ENCODE data around the gene ANKRD11. TPM values are rescaled to one million over a fixed set of nuclear protein-coding genes. Genes with fewer than 3 reads are reported as not detected.

Gene ANKRD11
- total and polyA plus RNA-seq, 7 donors: 30.6 to 161 (median 42.8) TPM

DNA sequence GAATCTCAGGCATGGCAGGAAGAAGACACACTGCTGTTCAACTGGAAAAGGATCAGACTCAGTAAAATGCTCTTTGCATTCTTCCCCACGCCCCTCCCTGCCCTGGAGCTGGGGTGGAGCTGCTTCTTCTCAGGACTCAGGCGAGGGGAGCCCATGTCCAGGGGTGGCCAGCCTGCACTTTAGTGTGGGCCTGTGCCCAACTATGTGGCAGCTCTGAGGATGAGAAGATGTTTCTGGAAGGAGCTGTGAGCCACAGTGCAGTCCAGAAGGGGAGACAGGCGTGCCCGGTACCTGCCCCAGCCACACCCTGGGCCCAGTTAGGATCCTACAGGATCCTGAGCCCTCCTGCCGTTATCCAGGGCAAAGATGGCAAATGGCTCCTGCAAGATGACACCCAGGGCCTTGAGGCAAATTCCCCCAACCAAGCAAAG lies 120.3 kb downstream of the ANKRD11 start:
- 46 to 74% methylated on average over 5 of the region's 5 CpGs for WGBS, 2 donors
- H3K4me1 ChIP-seq: peaks cover 0 to 85% (median 70%) of the 10 kb centered on the region in 4 donors
- TF ChIP-seq POLR2A (IDR thresholded peaks at IDR 0.05) (no peak), CTCF (IDR thresholded peaks at IDR 0.05) (no peak)
- no peak overlapping the region for H3K4me3 ChIP-seq
- H3K9me3 ChIP-seq: no peaks in the 10 kb centered on the region
- H3K36me3 ChIP-seq: no peaks in the 10 kb centered on the region
- DNase-seq: no peak
- intact Hi-C loops (cut with DNase I): no loop called here
- peak overlapping the region in 3 of 4 donors; percentile 32 to 71 (median 54) for H3K27ac ChIP-seq
- H3K27me3 ChIP-seq: no peaks in the 10 kb centered on the region

GRCh38 chr16:89369266-89369895 lies 121.0 kb downstream of the ANKRD11 start:
- Histone ChIP-seq H3K36me3 (no peaks in the 10 kb centered on the region), H3K27ac (peak overlapping the region in 3 of 4 donors; percentile 32 to 71 (median 54)), H3K27me3 (no peaks in the 10 kb centered on the region), H3K4me1 (peaks cover 0 to 83% (median 73%) of the 10 kb centered on the region in 4 donors), H3K9me3 (no peaks in the 10 kb centered on the region), H3K4me3 (no peak overlapping the region)
- intact Hi-C loops (cut with DNase I): no loop called here
- WGBS, 2 donors: 87 to 89% methylated on average over 17 of the region's 17 CpGs
- TF ChIP-seq EP300 (IDR thresholded peaks at IDR 0.05) (no peak), POLR2A (IDR thresholded peaks at IDR 0.05) (no peak), CTCF (IDR thresholded peaks at IDR 0.05) (no peak)
- no peak for DNase-seq

DNA sequence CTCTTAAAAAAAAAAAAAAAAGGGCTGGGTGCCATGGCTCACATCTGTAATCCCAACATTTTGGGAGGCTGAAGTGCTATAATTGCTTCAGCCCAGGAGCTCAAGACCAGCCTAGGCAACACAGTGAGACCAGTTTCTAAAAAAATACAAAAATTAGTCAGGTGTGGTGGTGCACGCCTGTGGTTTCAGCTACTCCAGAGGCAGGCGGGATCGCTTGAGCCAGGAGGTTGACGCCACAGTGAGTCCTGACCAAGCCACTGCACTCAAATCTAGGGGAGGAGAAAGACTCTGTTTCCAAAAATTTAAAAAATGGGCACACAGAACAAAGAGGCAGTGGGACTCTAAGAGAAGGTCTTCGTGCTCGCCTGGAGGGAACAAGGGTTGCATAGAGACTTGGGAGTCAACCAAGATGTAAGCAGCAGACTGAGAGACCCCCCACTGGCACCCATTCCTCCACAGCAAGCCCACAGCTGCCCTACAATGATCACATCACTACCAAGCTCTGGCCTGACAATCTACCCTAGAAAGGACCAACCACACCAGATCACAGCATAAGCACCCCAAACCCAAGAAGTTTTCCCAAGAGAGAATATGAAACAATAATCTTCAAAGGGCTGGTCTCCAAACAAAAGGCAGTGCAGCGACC lies 121.6 kb downstream of the ANKRD11 start:
- Histone ChIP-seq H3K27me3 (no peaks in the 10 kb centered on the region), H3K4me3 (no peak overlapping the region), H3K36me3 (no peaks in the 10 kb centered on the region), H3K9me3 (no peaks in the 10 kb centered on the region), H3K4me1 (peaks cover 0 to 83% (median 75%) of the 10 kb centered on the region in 4 donors), H3K27ac (peak overlapping the region in 2 of 4 donors; percentile 54 to 71)
- 86 to 93% methylated on average over 7 of the region's 7 CpGs for WGBS, 2 donors
- intact Hi-C loops (cut with DNase I): no loop called here
- TF ChIP-seq CTCF (IDR thresholded peaks at IDR 0.05) (no peak), POLR2AphosphoS5 (IDR thresholded peaks at IDR 0.05) (no peak), EP300 (IDR thresholded peaks at IDR 0.05) (no peak), POLR2A (IDR thresholded peaks at IDR 0.05) (no peak)
- no peak for DNase-seq

DNA sequence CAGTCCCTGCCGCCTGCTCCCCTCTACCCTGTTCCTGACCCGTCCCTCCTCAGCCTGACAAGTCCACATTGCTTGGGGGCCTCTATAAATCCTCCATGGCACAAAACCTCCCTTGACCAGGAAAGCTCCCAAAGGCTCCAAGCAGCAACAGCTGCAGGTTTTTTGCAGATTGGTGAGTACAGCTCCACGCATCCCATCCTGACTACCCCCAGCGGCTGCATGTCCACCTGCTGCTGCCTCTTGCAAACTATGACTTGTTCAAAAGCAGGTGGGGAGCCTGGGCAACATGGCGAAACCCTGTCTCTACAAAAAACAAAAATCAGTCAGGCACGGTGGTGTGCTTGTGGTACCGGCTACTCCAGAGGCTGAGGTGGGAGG lies 122.8 kb downstream of the ANKRD11 start:
- no peaks in the 10 kb centered on the region for H3K36me3 ChIP-seq
- DNase-seq: no peak
- no peaks in the 10 kb centered on the region for H3K27me3 ChIP-seq
- intact Hi-C loops (cut with DNase I): no loop called here
- H3K4me1 ChIP-seq: peaks cover 0 to 82% (median 76%) of the 10 kb centered on the region in 4 donors
- no peak for TF ChIP-seq EP300 (IDR thresholded peaks at IDR 0.05)
- no peak for TF ChIP-seq POLR2AphosphoS5 (IDR thresholded peaks at IDR 0.05)
- TF ChIP-seq POLR2A (IDR thresholded peaks at IDR 0.05): no peak
- no peak for TF ChIP-seq CTCF (IDR thresholded peaks at IDR 0.05)
- 82 to 95% methylated on average over 7 of the region's 7 CpGs for WGBS, 2 donors
- H3K4me3 ChIP-seq: no peak overlapping the region
- no peaks in the 10 kb centered on the region for H3K9me3 ChIP-seq
- no peak overlapping the region for H3K27ac ChIP-seq
